ENCODE results near the gene SBF2.
A peak's percentile ranks its signal among the peaks of the same experiment; 100 is the strongest.
"Not testable (repeated sequence)": the region's sequence is repeated elsewhere in the genome, so short reads cannot be mapped to it uniquely, and the experiment has no call there.

SBF2 gene

DNA sequence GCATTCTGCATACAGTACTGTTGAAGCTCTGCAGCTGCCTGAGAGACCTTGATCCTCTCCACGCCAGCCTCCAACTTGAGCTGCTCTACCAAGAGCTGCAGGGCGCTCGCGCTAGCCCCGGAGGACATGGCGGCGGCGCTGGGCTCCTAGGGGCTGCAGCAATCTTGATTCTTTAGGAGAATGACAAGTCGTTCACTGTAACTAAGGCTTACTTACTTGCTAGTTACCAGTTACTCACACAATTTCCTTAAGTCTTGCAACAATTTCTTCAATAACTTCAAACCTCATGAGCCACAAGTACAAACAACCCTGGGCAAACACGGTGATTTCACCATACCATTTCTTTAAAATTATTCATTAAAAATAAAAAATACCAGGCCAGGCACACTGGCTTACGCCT is 21.9 kb downstream of the SBF2 start:
- TF ChIP-seq POLR2A (IDR thresholded peaks at IDR 0.05; ENCODE audit: low read depth, low read length): no peak
- no peak for TF ChIP-seq TAF1 (IDR thresholded peaks at IDR 0.05; ENCODE audit: borderline replicate concordance, low read depth, low read length)
- TF ChIP-seq POLR2AphosphoS5 (IDR thresholded peaks at IDR 0.05; ENCODE audit: low read depth, low read length): no peak
- FAIRE-seq (no peak), DNase-seq (ENCODE audit: insufficient read length) (no peak)

DNA sequence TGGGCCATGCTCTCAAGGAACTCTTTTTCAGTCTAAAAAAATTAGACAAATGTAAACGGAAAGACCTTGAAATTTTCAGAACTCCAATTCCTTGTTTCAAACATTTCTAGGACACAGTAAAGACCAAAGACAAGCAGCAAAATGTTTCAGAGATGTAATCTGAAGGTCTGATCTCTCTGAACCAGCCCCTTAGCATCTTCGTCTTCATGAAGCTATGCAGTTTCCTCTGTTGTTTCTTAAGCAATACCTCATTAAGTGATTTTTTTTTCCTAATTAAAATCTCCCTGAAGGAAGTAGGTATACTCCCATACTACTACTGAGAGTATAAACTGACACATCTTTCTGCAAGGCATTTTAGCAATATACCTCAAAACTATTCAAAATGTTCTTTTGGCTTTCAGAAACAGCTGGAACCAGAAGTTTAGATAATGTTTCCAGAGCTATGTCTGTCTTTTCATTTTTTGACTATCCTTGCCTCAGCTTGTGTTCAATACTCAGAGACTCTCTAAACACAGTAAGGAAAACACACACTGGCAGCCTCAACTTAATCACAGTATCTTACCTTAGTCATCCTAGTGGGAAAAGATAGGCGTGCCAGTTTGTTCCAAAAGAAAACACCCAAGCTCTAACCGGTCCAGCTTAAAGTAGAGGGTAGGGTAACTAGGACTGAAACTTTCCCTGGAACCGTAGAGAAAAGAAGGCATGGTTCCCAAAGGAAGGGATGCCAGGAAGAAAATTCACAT is 25.1 kb downstream of the SBF2 start:
- FAIRE-seq: no peak
- TF ChIP-seq TAF1 (IDR thresholded peaks at IDR 0.05; ENCODE audit: borderline replicate concordance, low read depth, low read length) (no peak), POLR2A (IDR thresholded peaks at IDR 0.05; ENCODE audit: low read depth, low read length) (no peak), POLR2AphosphoS5 (IDR thresholded peaks at IDR 0.05; ENCODE audit: low read depth, low read length) (no peak)
- DNase-seq (ENCODE audit: insufficient read length): no peak

DNA sequence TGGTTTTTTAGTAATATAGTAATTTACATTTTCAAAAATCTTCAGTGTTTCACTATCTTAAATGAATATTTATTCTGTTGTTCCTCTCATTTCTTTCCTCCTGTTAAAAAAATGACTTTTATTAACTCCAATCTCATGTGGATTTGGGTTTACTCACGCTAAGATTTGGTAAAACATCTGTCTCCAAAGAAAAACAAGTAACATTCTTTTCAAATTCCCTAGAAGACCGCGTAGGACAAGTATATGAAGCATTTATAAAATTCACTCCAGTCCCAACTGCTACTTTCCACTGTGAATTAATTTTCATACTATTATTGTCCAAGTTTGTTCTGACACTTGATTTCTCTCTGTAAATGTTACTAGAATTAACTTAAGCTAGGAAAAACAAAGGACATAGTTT is 26.2 kb downstream of the SBF2 start:
- no peak for TF ChIP-seq POLR2A (IDR thresholded peaks at IDR 0.05; ENCODE audit: low read depth, low read length)
- TF ChIP-seq POLR2AphosphoS5 (IDR thresholded peaks at IDR 0.05; ENCODE audit: low read depth, low read length): no peak
- no peak for TF ChIP-seq TAF1 (IDR thresholded peaks at IDR 0.05; ENCODE audit: borderline replicate concordance, low read depth, low read length)
- no peak for FAIRE-seq
- DNase-seq (ENCODE audit: insufficient read length): no peak

DNA sequence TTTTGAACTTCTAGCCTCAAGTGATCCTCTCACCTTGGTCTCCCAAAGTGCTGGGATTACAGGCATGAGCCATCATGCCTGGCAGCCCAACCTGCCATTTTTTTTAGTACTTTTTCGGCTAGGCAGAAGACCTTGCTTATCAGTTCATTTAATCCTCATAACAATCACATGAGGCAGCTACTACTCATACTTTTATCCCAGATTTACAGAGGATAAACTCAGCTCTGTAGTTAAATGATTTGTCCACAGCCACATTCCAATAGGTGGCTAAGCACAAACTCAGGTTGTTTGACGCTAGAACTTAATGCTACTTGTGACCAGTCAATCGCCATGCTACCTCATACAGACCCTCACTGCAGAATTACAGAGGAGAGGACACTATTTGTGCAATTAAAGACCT is 28.1 kb downstream of the SBF2 start:
- FAIRE-seq: no peak
- no peak for DNase-seq (ENCODE audit: insufficient read length)
- TF ChIP-seq POLR2AphosphoS5 (IDR thresholded peaks at IDR 0.05; ENCODE audit: low read depth, low read length) (no peak), TAF1 (IDR thresholded peaks at IDR 0.05; ENCODE audit: borderline replicate concordance, low read depth, low read length) (no peak), POLR2A (IDR thresholded peaks at IDR 0.05; ENCODE audit: low read depth, low read length) (no peak)

DNA sequence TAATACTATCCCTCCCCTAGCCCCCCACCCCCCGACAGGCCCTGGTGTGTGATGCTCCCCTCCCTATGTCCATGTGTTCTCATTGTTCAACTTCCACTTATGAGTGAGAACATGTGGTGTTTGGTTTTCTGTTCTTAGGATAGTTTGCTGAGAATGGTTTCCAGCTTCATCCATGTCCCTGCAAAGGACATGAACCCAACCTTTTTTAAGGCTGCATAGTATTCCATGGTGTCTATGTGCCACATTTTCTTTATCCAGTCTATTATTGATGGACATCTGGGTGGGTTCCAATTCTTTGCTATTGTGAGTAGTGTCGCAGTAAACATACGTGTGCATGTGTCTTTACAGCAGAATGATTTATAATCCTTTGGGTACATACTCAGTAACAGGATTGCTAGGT is 29.3 kb downstream of the SBF2 start:
- FAIRE-seq; DNase-seq (ENCODE audit: insufficient read length): not testable (repeated sequence)

DNA sequence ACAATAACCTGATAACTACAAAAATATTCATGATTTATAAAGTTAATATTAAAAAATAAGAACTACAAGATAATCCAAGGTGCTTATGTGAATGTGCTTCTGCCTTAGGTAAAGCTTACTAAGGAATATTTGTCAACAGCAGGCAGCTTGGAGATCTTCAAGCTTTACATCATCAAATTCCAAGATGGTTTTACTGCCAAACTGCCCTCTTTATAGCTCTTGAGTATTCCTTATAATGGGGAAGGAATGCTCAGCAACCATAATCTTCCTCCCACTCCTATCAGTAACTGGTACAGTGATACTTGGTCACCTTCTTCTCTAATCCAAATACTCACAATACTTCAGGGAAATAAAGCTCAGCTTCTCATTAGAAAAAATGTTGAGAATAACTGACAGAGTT is 30.1 kb downstream of the SBF2 start:
- no peak for DNase-seq (ENCODE audit: insufficient read length)
- FAIRE-seq: peak; percentile 77
- no peak for TF ChIP-seq POLR2A (IDR thresholded peaks at IDR 0.05; ENCODE audit: low read depth, low read length)
- TF ChIP-seq POLR2AphosphoS5 (IDR thresholded peaks at IDR 0.05; ENCODE audit: low read depth, low read length): no peak
- no peak for TF ChIP-seq TAF1 (IDR thresholded peaks at IDR 0.05; ENCODE audit: borderline replicate concordance, low read depth, low read length)

DNA sequence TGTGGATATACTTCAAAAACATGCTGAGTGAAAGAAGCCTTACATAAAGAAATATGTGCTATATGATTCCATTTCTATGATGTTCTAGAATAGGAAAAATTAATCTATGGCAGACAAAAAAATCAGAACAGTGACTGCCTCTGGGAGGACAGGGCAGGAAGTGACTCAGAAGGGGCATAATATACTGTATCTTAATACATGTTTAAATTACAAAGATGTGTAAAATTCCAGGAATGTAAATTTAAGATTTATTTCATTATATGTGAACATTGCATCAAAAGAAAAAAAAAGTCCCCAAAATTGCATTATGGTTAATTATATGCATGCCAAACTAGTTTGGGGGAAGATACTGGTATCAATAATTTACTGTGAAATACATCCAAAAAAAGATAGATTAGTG is 32.2 kb downstream of the SBF2 start:
- TF ChIP-seq TAF1 (IDR thresholded peaks at IDR 0.05; ENCODE audit: borderline replicate concordance, low read depth, low read length) (no peak), POLR2AphosphoS5 (IDR thresholded peaks at IDR 0.05; ENCODE audit: low read depth, low read length) (no peak), POLR2A (IDR thresholded peaks at IDR 0.05; ENCODE audit: low read depth, low read length) (no peak)
- DNase-seq (ENCODE audit: insufficient read length) (no peak), FAIRE-seq (no peak)

DNA sequence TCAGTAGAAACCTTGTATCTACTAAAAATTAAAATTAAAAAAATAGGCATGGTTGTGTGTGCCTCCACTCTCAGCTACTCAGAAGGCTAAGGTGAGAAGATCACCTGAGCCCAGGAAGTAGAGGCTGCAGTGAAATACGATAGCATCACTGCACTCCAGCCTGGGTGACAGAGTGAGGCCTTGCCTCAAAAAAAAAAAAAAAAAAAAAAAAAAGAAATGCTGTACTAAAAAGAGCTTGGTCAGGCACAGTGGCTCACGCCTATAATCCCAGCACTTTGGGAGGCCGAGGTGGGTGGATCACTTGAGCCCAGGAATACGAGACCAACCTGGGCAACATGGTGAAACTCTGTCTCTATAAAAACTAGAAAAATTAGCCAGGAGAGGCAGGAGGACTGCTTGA is 36.5 kb downstream of the SBF2 start:
- FAIRE-seq (no peak), DNase-seq (ENCODE audit: insufficient read length) (no peak)
- TF ChIP-seq POLR2A (IDR thresholded peaks at IDR 0.05; ENCODE audit: low read depth, low read length) (no peak), POLR2AphosphoS5 (IDR thresholded peaks at IDR 0.05; ENCODE audit: low read depth, low read length) (no peak), TAF1 (IDR thresholded peaks at IDR 0.05; ENCODE audit: borderline replicate concordance, low read depth, low read length) (no peak)

DNA sequence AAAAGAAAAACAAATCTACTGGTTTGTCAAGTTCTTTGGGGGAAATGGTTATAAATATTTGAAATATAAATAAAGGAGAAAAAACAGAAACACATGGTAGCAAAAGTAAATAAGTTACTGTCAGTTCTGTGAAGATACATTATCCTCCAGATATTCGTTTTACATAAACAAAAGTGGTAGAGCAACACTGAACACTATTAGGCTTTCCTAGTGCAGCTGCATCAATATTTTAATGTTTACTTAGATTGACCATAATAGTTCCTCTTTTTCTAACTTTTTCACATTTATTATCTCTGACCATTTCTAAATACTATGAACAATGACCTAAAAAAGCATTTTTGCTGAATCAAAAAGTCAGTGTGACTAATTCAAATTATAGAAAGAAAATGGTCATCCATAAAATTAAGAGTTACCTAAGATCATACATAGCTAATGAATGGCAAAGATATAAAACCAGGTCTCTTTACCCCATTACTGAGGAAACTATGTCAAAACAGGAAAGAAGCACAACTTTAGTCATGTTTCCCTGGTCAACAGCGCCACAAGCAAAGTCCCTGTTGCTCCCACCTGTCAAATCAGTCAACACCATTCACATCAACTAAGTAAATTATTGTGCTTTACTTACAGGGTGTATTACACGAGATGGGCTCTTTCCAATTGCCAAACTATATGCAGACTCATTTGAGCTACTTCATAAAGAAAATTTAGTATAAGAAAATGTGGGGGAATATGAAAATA is 38.5 kb downstream of the SBF2 start:
- FAIRE-seq (peak; percentile 67), DNase-seq (ENCODE audit: insufficient read length) (no peak)
- TF ChIP-seq POLR2A (IDR thresholded peaks at IDR 0.05; ENCODE audit: low read depth, low read length) (no peak), TAF1 (IDR thresholded peaks at IDR 0.05; ENCODE audit: borderline replicate concordance, low read depth, low read length) (no peak), POLR2AphosphoS5 (IDR thresholded peaks at IDR 0.05; ENCODE audit: low read depth, low read length) (no peak)

DNA sequence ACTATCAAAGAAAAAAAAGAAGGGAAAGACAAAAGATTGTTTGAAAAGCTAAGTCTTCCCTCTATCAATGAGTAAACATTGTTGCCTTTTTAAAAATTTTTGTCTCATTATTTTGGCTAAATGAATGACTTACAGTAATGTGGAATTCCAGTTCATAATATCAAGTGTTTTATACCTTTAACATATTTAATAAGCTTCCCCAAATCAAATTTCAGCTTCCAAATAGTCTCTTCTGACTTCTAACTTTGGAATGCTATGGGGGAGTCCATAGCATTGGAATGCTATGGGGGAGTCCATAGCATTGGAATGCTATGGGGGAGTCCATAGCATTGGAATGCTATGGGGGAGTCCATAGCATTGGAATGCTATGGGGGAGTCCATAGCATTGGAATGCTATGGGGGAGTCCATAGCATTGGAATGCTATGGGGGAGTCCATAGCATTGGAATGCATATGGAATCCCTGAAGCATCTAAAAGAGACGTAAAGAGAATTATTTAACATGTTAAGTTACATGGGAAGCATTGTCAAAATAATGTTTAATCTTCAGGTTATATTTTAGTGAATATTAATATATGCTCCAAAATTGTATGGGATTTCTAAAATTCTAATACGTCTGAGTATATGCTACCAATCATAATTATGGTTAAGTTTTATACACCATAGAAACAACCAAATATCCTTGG is 44.4 kb downstream of the SBF2 start:
- FAIRE-seq; DNase-seq (ENCODE audit: insufficient read length): not testable (repeated sequence)

DNA sequence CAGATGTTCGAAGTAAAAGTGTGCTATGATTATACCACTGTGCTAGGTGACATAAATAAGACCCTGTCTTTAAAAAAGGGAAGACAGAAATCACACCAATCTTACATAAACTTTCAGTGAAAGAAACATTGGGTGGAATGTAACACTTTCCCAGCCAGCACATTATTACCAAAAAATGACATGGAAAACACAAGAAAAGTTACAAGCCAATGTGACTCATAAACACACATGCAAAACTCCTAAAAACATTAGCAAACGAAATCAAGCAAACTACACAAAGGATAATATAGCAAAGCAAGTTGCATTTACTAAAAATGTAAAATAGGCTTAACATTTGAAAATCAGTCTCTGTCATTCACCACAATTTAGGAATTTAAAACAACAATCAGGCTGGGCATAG is 47.0 kb downstream of the SBF2 start:
- FAIRE-seq (peak; percentile 79), DNase-seq (ENCODE audit: insufficient read length) (no peak)
- no peak for TF ChIP-seq TAF1 (IDR thresholded peaks at IDR 0.05; ENCODE audit: borderline replicate concordance, low read depth, low read length)
- TF ChIP-seq POLR2AphosphoS5 (IDR thresholded peaks at IDR 0.05; ENCODE audit: low read depth, low read length): no peak
- no peak for TF ChIP-seq POLR2A (IDR thresholded peaks at IDR 0.05; ENCODE audit: low read depth, low read length)

Measured in GM12892 (cell line).